ENCODE results near the gene MND1. TPM values are rescaled to one million over a fixed set of nuclear protein-coding genes. Genes with fewer than 3 reads are reported as not detected.

The MND1 gene
- total RNA-seq = 2.1 and 2.7 TPM in 2 replicates

GRCh38 chr4:153344131-153345011 lies at the start of gene MND1:
Gene MND1, plus strand, starts transcription at chr4:153344688. Its CDS starts 50 bp downstream, at chr4:153344738.

Small RNA genes within 50 kb of the gene (small RNA-seq; reads per million reads assigned to genes)
- gene RN7SL419P = not detected

Other genes starting within 250 kb of the MND1 start
- 36.7 and 44.8 TPM in 2 replicates for gene TRIM2, start 140.2 kb upstream of the MND1 start, total RNA-seq
- gene TMEM131L, start 121.7 kb downstream of the MND1 start, total RNA-seq = 5.1 and 5.9 TPM in 2 replicates

Data from placental epithelial cell (primary cell).